Smooth muscle cell (in vitro differentiated cells): Measurements from ENCODE around the gene CTIF. TPM values are rescaled to one million over a fixed set of nuclear protein-coding genes. Genes with fewer than 3 reads are reported as not detected.

ENCODE experiments used
- DNase-seq: peaks from one replicate; lab custom pipeline; 2025; ENCODE audit not compliant: unreplicated experiment; lab: John Stamatoyannopoulos, UW
- H2AFZ ChIP-seq: fragments of 200-600 bp; sonication (generic); 2 replicates; pipeline ENCODE4 v1.6.0; 2016; ENCODE audit warnings: antibody characterized with exemption, low read depth, mild to moderate bottlenecking
- H3F3A ChIP-seq: fragments of 200-600 bp; sonication (generic); 2 replicates; pipeline ENCODE4 v1.6.0; 2017; ENCODE audit warnings: antibody characterized with exemption, low read depth
- H3K27ac ChIP-seq: fragments of 200-600 bp; sonication (generic); 2 replicates; pipeline ENCODE4 v1.5.1; 2016; ENCODE audit warnings: low read depth, mild to moderate bottlenecking
- H3K27me3 ChIP-seq: fragments of 200-600 bp; sonication (generic); 2 replicates; pipeline ENCODE4 v1.6.1; 2016; ENCODE audit warnings: low read depth, mild to moderate bottlenecking
- H3K36me3 ChIP-seq: fragments of 200-600 bp; sonication (generic); 2 replicates; pipeline ENCODE4 v1.5.1; 2016; ENCODE audit warnings: low read depth
- H3K4me1 ChIP-seq: fragments of 200-600 bp; sonication (generic); 2 replicates; pipeline ENCODE4 v1.5.1; 2016; ENCODE audit warnings: low read depth
- H3K4me2 ChIP-seq: fragments of 200-600 bp; sonication (generic); 2 replicates; pipeline ENCODE4 v1.6.0; 2016; ENCODE audit warnings: mild to moderate bottlenecking
- H3K4me3 ChIP-seq: fragments of 200-600 bp; sonication (generic); 2 replicates; pipeline ENCODE4 v1.5.1; 2016; ENCODE audit warnings: mild to moderate bottlenecking
- H3K79me2 ChIP-seq: fragments of 200-600 bp; sonication (generic); 2 replicates; pipeline ENCODE4 v1.6.0; 2016; ENCODE audit warnings: low read depth, mild to moderate bottlenecking
- H3K9ac ChIP-seq: fragments of 200-600 bp; sonication (generic); 2 replicates; pipeline ENCODE4 v1.6.0; 2016; ENCODE audit warnings: low read depth
- H3K9me3 ChIP-seq: fragments of 200-600 bp; sonication (generic); replicated peaks from 2 replicates; pipeline ENCODE4 v1.5.1; 2016; ENCODE audit warnings: low read depth
- H4K20me1 ChIP-seq: fragments of 200-600 bp; sonication (generic); 2 replicates; pipeline ENCODE4 v1.6.0; 2016; ENCODE audit warnings: low read depth
- WGBS: methylation state at CpG from one replicate; pipeline ENCODE4 v1.1.7; 2016; ENCODE audit warnings: low lambda C conversion rate; 5-methylcytosine and 5-hydroxymethylcytosine counted together
- polyA plus RNA-seq: library from polyadenylated mRNA; unstranded; fragments of >200 nt; fragmentation: Nextera tagmentation; extraction: Ambion mirVana; gene quantifications from 2 replicates; pipeline ENCODE4 v1.2.1, GENCODE V29; 2016
- total RNA-seq: library from RNA; depleted of rRNA; stranded (reverse); fragments of >200 nt; gene quantifications from 2 replicates; pipeline ENCODE4 v1.2.3, GENCODE V29; 2014
- TF ChIP-seq, protein P1 (sequence below): fragments of 200-600 bp; sonication (generic); IDR thresholded peaks from 2 replicates; pipeline ENCODE4 v1.5.1; 2017; ENCODE audit warnings: borderline replicate concordance, mild to moderate bottlenecking, antibody characterized with exemption; ENCODE audit not compliant: insufficient read depth, poor library complexity, severe bottlenecking

CTIF gene
- total and polyA plus RNA-seq, 2 experiments from 2014 or later: 22.2 to 25.3 TPM

DNA sequence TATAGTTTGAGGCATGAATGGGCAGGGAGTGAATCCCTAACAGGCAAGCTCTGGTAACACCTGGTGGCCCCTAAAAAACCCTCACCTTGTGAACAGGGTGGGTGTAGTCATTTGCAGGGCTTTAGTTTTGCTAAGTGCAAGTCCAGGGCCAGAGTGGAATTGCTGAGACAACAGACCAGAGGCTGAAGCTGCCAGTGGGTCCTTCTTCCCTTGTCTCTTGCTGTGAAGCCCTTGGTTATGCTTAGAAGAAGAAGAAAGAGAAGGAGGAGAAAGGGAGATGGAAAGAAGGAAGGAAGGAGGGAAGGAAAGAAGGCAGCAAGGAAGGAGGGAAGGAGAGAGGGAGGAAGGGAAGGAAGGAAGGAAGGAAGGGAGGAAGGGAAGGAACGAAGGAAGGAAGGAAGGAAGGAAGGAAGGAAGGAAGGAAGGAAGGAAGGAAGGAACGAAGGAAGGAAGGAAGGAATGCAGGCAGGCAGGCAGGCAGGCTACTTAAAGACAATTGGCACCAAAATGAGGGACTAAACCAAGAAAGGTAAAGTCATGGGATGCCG lies 366.1 kb downstream of the CTIF start:
- H3K9me3 ChIP-seq: no peaks in the 10 kb centered on the region

GRCh38 chr18:48905513-48905912 lies 366.7 kb downstream of the CTIF start:
- Histone ChIP-seq H3K4me1 (peaks cover 4% of the 10 kb centered on the region), H3K4me2 (no peak overlapping the region), H3K4me3 (no peak overlapping the region), H3K9me3 (no peaks in the 10 kb centered on the region), H4K20me1 (no peaks in the 10 kb centered on the region), H3K36me3 (no peaks in the 10 kb centered on the region), H3K9ac (no peak overlapping the region), H3K27me3 (no peaks in the 10 kb centered on the region), H3K79me2 (peaks cover 18% of the 10 kb centered on the region), H2AFZ (no peak overlapping the region), H3K27ac (peak overlapping the region; percentile 99), H3F3A (peaks cover 38% of the 10 kb centered on the region)
- TF ChIP-seq, protein P1, sequence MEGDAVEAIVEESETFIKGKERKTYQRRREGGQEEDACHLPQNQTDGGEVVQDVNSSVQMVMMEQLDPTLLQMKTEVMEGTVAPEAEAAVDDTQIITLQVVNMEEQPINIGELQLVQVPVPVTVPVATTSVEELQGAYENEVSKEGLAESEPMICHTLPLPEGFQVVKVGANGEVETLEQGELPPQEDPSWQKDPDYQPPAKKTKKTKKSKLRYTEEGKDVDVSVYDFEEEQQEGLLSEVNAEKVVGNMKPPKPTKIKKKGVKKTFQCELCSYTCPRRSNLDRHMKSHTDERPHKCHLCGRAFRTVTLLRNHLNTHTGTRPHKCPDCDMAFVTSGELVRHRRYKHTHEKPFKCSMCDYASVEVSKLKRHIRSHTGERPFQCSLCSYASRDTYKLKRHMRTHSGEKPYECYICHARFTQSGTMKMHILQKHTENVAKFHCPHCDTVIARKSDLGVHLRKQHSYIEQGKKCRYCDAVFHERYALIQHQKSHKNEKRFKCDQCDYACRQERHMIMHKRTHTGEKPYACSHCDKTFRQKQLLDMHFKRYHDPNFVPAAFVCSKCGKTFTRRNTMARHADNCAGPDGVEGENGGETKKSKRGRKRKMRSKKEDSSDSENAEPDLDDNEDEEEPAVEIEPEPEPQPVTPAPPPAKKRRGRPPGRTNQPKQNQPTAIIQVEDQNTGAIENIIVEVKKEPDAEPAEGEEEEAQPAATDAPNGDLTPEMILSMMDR: no peak
- WGBS: 76% methylated on average over 1 of the region's 1 CpG
- DNase-seq: no peak

More for the DNA sequence above, 366.1 kb downstream of the CTIF start:
- DNase-seq: no peak
- Histone ChIP-seq H3K36me3 (no peaks in the 10 kb centered on the region), H3K27ac (peak overlapping the region; percentile 99), H3K4me3 (no peak overlapping the region), H3K4me2 (peak overlapping the region; percentile 66), H3K4me1 (peaks cover 4% of the 10 kb centered on the region), H4K20me1 (no peaks in the 10 kb centered on the region), H3K79me2 (peaks cover 18% of the 10 kb centered on the region), H2AFZ (no peak overlapping the region), H3K27me3 (no peaks in the 10 kb centered on the region), H3F3A (peaks cover 35% of the 10 kb centered on the region), H3K9ac (no peak overlapping the region)
- WGBS: 71% methylated on average over 3 of the region's 3 CpGs
- TF ChIP-seq, protein P1: no peak

DNA sequence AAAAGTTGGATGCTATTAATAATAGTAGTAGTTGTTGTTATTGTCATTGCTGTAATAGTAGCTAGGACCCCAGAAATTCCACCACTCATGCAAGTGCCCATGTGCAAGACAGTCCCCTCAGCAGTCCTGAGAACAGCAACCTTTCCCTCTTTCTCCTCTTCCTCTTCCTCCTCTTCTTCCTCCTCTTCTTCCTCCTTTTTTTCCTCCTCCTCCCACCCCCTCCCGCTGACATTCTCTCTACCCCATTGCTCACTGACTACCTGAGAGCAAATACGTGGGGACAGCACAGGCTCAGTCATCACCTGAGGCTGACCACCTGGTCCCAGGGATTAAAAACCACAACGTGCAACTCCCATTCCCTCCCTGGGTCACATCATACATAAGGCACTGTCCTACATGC lies 370.1 kb downstream of the CTIF start:
- H4K20me1 ChIP-seq: no peaks in the 10 kb centered on the region
- no peaks in the 10 kb centered on the region for H3K27me3 ChIP-seq
- TF ChIP-seq, protein P1: no peak
- DNase-seq: no peak
- H2AFZ ChIP-seq: no peak overlapping the region
- no peaks in the 10 kb centered on the region for H3K36me3 ChIP-seq
- peaks cover 18% of the 10 kb centered on the region for H3K79me2 ChIP-seq
- no peak overlapping the region for H3K4me2 ChIP-seq
- WGBS: 81% methylated on average over 3 of the region's 3 CpGs
- no peaks in the 10 kb centered on the region for H3K4me1 ChIP-seq
- H3K9me3 ChIP-seq: no peaks in the 10 kb centered on the region
- H3K9ac ChIP-seq: no peak overlapping the region
- H3F3A ChIP-seq: peaks cover 18% of the 10 kb centered on the region
- H3K4me3 ChIP-seq: no peak overlapping the region
- H3K27ac ChIP-seq: no peak overlapping the region

GRCh38 chr18:48909721-48910120 lies 370.9 kb downstream of the CTIF start:
- no peaks in the 10 kb centered on the region for H3K9me3 ChIP-seq
- H3K27me3 ChIP-seq: no peaks in the 10 kb centered on the region
- H3K4me3 ChIP-seq: no peak overlapping the region
- TF ChIP-seq, protein P1: no peak
- no peak overlapping the region for H3K4me2 ChIP-seq
- H3K9ac ChIP-seq: no peak overlapping the region
- 93% methylated on average over 6 of the region's 6 CpGs for WGBS
- DNase-seq: no peak
- H3K79me2 ChIP-seq: peaks cover 18% of the 10 kb centered on the region
- H3K4me1 ChIP-seq: peaks cover 1% of the 10 kb centered on the region
- peaks cover 12% of the 10 kb centered on the region for H3F3A ChIP-seq
- H3K36me3 ChIP-seq: no peaks in the 10 kb centered on the region
- H4K20me1 ChIP-seq: no peaks in the 10 kb centered on the region
- no peak overlapping the region for H3K27ac ChIP-seq
- no peak overlapping the region for H2AFZ ChIP-seq
